H1 (cell line): Measurements from ENCODE around the gene HTR6. TPM values are rescaled to one million over a fixed set of nuclear protein-coding genes. Genes with fewer than 3 reads are reported as not detected.

ENCODE experiments used
- CTCF ChIA-PET: fragments of 300-600 bp; sonication (Branson Sonifier 250); formaldehyde crosslinking; loops from one replicate; lab custom pipeline; 2021; ENCODE audit not compliant: partially characterized antibody; lab: Charles Lee
- POLR2A ChIA-PET: fragments of 300-600 bp; sonication (Branson Sonifier 250); formaldehyde crosslinking; loops from one replicate; lab custom pipeline; 2021; ENCODE audit warnings: inconsistent platforms; ENCODE audit not compliant: partially characterized antibody; lab: Charles Lee
- DNase-seq, 2 experiments: peaks; one replicate each; pipeline versions ENCODE4 v3.0.0 to v3.0.0-alpha.2; 2010 to 2022; ENCODE audit warnings: low spot score in 2 of 2, low read depth in 1 of 2, mixed read lengths in 1 of 2
- FAIRE-seq: peaks from 2 replicates; lab custom pipeline; 2011; peaks lifted over from hg19 to GRCh38; lab: Jason Lieb, UNC
- H2AFZ ChIP-seq: 2 replicates; pipeline ENCODE4 v1.8.1; 2012; ENCODE audit warnings: low read length, inconsistent platforms
- H2AK5ac ChIP-seq: 2 replicates; pipeline ENCODE4 v1.6.1; 2013; ENCODE audit warnings: low read depth, low read length
- H2BK120ac ChIP-seq: replicated peaks from 2 replicates; pipeline ENCODE3; 2013; ENCODE audit warnings: low read depth, low read length, inconsistent platforms
- H2BK12ac ChIP-seq: 2 replicates; pipeline ENCODE4 v1.6.1; 2013; ENCODE audit warnings: low read depth, low read length
- H2BK15ac ChIP-seq: 2 replicates; pipeline ENCODE4 v1.6.1; 2013; ENCODE audit warnings: low read length
- H2BK20ac ChIP-seq: 2 replicates; pipeline ENCODE4 v1.6.1; 2013; ENCODE audit warnings: low read length
- H2BK5ac ChIP-seq: 2 replicates; pipeline ENCODE4 v1.6.1; 2013; ENCODE audit warnings: low read depth, low read length
- H3K14ac ChIP-seq: 2 replicates; pipeline ENCODE4 v1.6.1; 2013; ENCODE audit warnings: inconsistent platforms; ENCODE audit not compliant: insufficient read length
- H3K18ac ChIP-seq: 2 replicates; pipeline ENCODE4 v1.6.1; 2013; ENCODE audit warnings: low read length; ENCODE audit errors: extremely low read depth
- H3K23ac ChIP-seq: 2 replicates; pipeline ENCODE4 v1.6.1; 2013; ENCODE audit warnings: inconsistent platforms; ENCODE audit not compliant: insufficient read length
- H3K23me2 ChIP-seq: 2 replicates; pipeline ENCODE4 v1.6.1; 2013; ENCODE audit warnings: low read depth, low read length
- H3K27ac ChIP-seq: 2 replicates; pipeline ENCODE4 v1.6.1; 2011; ENCODE audit warnings: low read depth, low read length, inconsistent platforms
- H3K27me3 ChIP-seq, 4 experiments: replicated peaks in 1 of 4; 1 replicate in 1 of 4; 2 replicates in 3 of 4; pipeline versions ENCODE4 v1.6.1 to v1.8.1; 2011 to 2013; ENCODE audit warnings: low read length in 3 of 4, mild to moderate bottlenecking in 3 of 4, inconsistent platforms in 2 of 4, mixed read lengths in 2 of 4, moderate library complexity in 1 of 4; ENCODE audit not compliant: control insufficient read depth in 3 of 4, insufficient read depth in 3 of 4; ENCODE audit errors: extremely low read depth in 1 of 4
- H3K36me3 ChIP-seq, 4 experiments: 2 replicates each; pipeline versions ENCODE4 v1.6.1 to v1.8.1; 2011 to 2013; ENCODE audit warnings: mild to moderate bottlenecking in 4 of 4, low read length in 3 of 4, moderate library complexity in 2 of 4, control low read depth in 1 of 4, inconsistent platforms in 1 of 4; ENCODE audit not compliant: insufficient read depth in 4 of 4, control insufficient read depth in 2 of 4
- H3K4ac ChIP-seq: replicated peaks from 2 replicates; pipeline ENCODE3; 2013; ENCODE audit warnings: low read length, low read depth, mixed read lengths, inconsistent platforms; ENCODE audit not compliant: insufficient read length
- H3K4me1 ChIP-seq, 4 experiments: replicated peaks in 1 of 4; 1 replicate in 1 of 4; 2 replicates in 3 of 4; pipeline versions ENCODE4 v1.6.1 to v1.8.1; 2011 to 2013; ENCODE audit warnings: low read length in 3 of 4, inconsistent platforms in 2 of 4, mixed read lengths in 1 of 4; ENCODE audit not compliant: insufficient read depth in 4 of 4, control insufficient read depth in 3 of 4
- H3K4me2 ChIP-seq, 2 experiments: 2 replicates each; pipeline versions ENCODE4 v1.6.1 to v1.8.1; 2011 to 2013; ENCODE audit warnings: low read depth in 2 of 2, low read length in 2 of 2, control low read depth in 1 of 2, inconsistent platforms in 1 of 2, mild to moderate bottlenecking in 1 of 2; ENCODE audit not compliant: insufficient read depth in 1 of 2
- H3K4me3 ChIP-seq, 4 experiments: fragments of 200-600, 300-600 bp in 1 of 4; sonication (generic), shearing (Covaris generic), sonication (Bioruptor Twin) in 1 of 4; 2 replicates each; pipeline versions ENCODE4 v1.5.1 to v1.8.1; 2011 to 2016; ENCODE audit warnings: low read length in 4 of 4, low read depth in 3 of 4, control low read depth in 2 of 4, inconsistent platforms in 2 of 4, mild to moderate bottlenecking in 2 of 4, mixed read lengths in 1 of 4, moderate library complexity in 1 of 4; ENCODE audit not compliant: insufficient read depth in 2 of 4; ENCODE audit errors: extremely low read depth in 1 of 4
- H3K56ac ChIP-seq: replicated peaks from 2 replicates; pipeline ENCODE3; 2013; ENCODE audit warnings: low read depth, mild to moderate bottlenecking, mixed read lengths, low read length, inconsistent platforms; ENCODE audit not compliant: insufficient read length
- H3K79me1 ChIP-seq: 2 replicates; pipeline ENCODE4 v1.6.1; 2013; ENCODE audit warnings: low read depth, low read length, control low read depth
- H3K79me2 ChIP-seq, 2 experiments: 2 replicates each; pipeline versions ENCODE4 v1.6.1 to v1.8.1; 2012 to 2013; ENCODE audit warnings: low read length in 2 of 2, mild to moderate bottlenecking in 2 of 2, inconsistent platforms in 1 of 2; ENCODE audit not compliant: insufficient read depth in 2 of 2, control insufficient read depth in 1 of 2
- H3K9ac ChIP-seq, 4 experiments: replicated peaks in 1 of 4; 1 replicate in 1 of 4; 2 replicates in 3 of 4; pipeline versions ENCODE4 v1.6.1 to v1.8.1; 2011 to 2013; ENCODE audit warnings: low read depth in 3 of 4, low read length in 3 of 4, control low read depth in 2 of 4, mild to moderate bottlenecking in 2 of 4, moderate library complexity in 2 of 4, inconsistent platforms in 1 of 4; ENCODE audit errors: extremely low read depth in 1 of 4
- H3K9me3 ChIP-seq, 2 experiments: 2 replicates each; pipeline versions ENCODE4 v1.6.1 to v1.8.1; 2012 to 2013; ENCODE audit warnings: mild to moderate bottlenecking in 2 of 2, moderate library complexity in 2 of 2, control low read depth in 1 of 2, inconsistent platforms in 1 of 2, low read depth in 1 of 2, low read length in 1 of 2, mixed read lengths in 1 of 2; ENCODE audit not compliant: insufficient read depth in 2 of 2
- H4K20me1 ChIP-seq, 2 experiments: replicated peaks in 1 of 2; 2 replicates each; pipeline versions ENCODE3 to v1.8.1; 2011 to 2013; ENCODE audit warnings: inconsistent platforms in 2 of 2, low read length in 2 of 2, mild to moderate bottlenecking in 1 of 2; ENCODE audit not compliant: insufficient read depth in 2 of 2, control insufficient read depth in 1 of 2
- H4K5ac ChIP-seq: 2 replicates; pipeline ENCODE4 v1.6.1; 2013; ENCODE audit warnings: low read length, low read depth, mixed read lengths, inconsistent platforms; ENCODE audit not compliant: insufficient read length
- H4K8ac ChIP-seq: 2 replicates; pipeline ENCODE4 v1.8.0; 2013; ENCODE audit warnings: mild to moderate bottlenecking, moderate library complexity, low read length, inconsistent platforms; ENCODE audit not compliant: insufficient read depth; ENCODE audit errors: extremely low read depth
- H4K91ac ChIP-seq: replicated peaks from 2 replicates; pipeline ENCODE3; 2013; ENCODE audit warnings: low read length, mixed read lengths, inconsistent platforms; ENCODE audit not compliant: insufficient read length
- BRCA1 ChIP-seq: IDR thresholded peaks from 2 replicates; pipeline ENCODE4 v1.6.1; 2012; ENCODE audit warnings: low read depth, low read length, improper control_type of control experiment
- CTCF ChIP-seq, 3 experiments: IDR thresholded peaks; 1 replicate in 2 of 3; 2 replicates in 1 of 3; pipeline versions ENCODE4 v1.5.1 to v1.6.1; 2011; ENCODE audit warnings: low read length in 3 of 3, mild to moderate bottlenecking in 3 of 3, inconsistent platforms in 2 of 3, low read depth in 1 of 3, moderate library complexity in 1 of 3; ENCODE audit not compliant: insufficient read depth in 1 of 3; ENCODE audit errors: control extremely low read depth in 1 of 3
- KDM1A ChIP-seq: fragments of 200-600, 300-600 bp; sonication (generic); IDR thresholded peaks from 2 replicates; pipeline ENCODE4 v1.7.1; 2016; ENCODE audit warnings: mild to moderate bottlenecking, low read length, borderline replicate concordance
- MAFK ChIP-seq: IDR thresholded peaks from 2 replicates; pipeline ENCODE4 v1.6.1; 2012; ENCODE audit warnings: low read depth, mild to moderate bottlenecking, improper control_type of control experiment, low read length
- POLR2A ChIP-seq, 2 experiments: IDR thresholded peaks; 1 replicate in 1 of 2; 2 replicates in 1 of 2; pipeline ENCODE4 v1.6.1; 2011; ENCODE audit warnings: low read depth in 2 of 2, low read length in 2 of 2, mild to moderate bottlenecking in 2 of 2; ENCODE audit errors: control extremely low read depth in 1 of 2
- RAD21 ChIP-seq, 2 experiments: IDR thresholded peaks in 1 of 2; conservative IDR thresholded peaks in 1 of 2; 2 replicates each; pipeline ENCODE4 v1.6.1; 2011; ENCODE audit warnings: low read depth in 2 of 2, low read length in 2 of 2, improper control_type of control experiment in 1 of 2, inconsistent platforms in 1 of 2, mild to moderate bottlenecking in 1 of 2, moderate library complexity in 1 of 2
- RFX5 ChIP-seq: IDR thresholded peaks from 2 replicates; pipeline ENCODE4 v1.6.1; 2011; ENCODE audit warnings: low read depth, low read length, improper control_type of control experiment, borderline replicate concordance
- WGBS, 2 experiments: shearing (Covaris generic) in 1 of 2; methylation state at CpG; one replicate each; pipeline versions ENCODE4 v1.1.6 to v1.1.7; 2013 to 2015; ENCODE audit warnings: low lambda C conversion rate in 2 of 2, mixed read lengths in 2 of 2, inconsistent platforms in 1 of 2, low coverage in 1 of 2, missing lambda C conversion rate in 1 of 2; ENCODE audit not compliant: insufficient replicate concordance in 2 of 2, insufficient coverage in 1 of 2, insufficient read length in 1 of 2; ENCODE audit errors: extremely low coverage in 1 of 2, missing lambda C conversion rate in 1 of 2; 5-methylcytosine and 5-hydroxymethylcytosine counted together
- polyA plus RNA-seq, 7 experiments: library from polyadenylated mRNA; depleted of rRNA in 3 of 7; stranded (reverse) in 5 of 7; unstranded in 2 of 7; fragments of >200 nt in 5 of 7; fragments of 200-250 nt in 2 of 7; gene quantifications; 1 replicate in 5 of 7; 2 replicates in 1 of 7; 4 replicates in 1 of 7; pipeline versions ENCODE4 v1.2.1 to v1.2.3, GENCODE V29; 2011 to 2013; ENCODE audit warnings: missing spikeins in 2 of 7, mixed read lengths in 2 of 7
- total RNA-seq: library from RNA; stranded (reverse); fragmentation: NEBNext Ultra II Directional; extraction: Animal tissue kit (Norgen Biotek cat#: 25700); gene quantifications from 2 replicates; pipeline ENCODE4 v1.2.1, GENCODE V29; 2021

Gene HTR6
- total and polyA plus RNA-seq, 2 of the 8 experiments (the other 6 are each of a cell fraction or from before 2014, with no cell fraction given): 0.76 to 0.95 TPM

GRCh38 chr1:19661721-19662228, 2.9 kb upstream of the HTR6 start:
- ChIA-PET POLR2A (no interaction called here), CTCF (interaction anchor here (0.6 to 6.1 kb wide), 64 partner anchors 9 to 606 kb away, joined by 3 to 127 read pairs (median 4); partner anchors contain the start of genes NBL1 and RNF186)
- H2AK5ac ChIP-seq: no peak overlapping the region
- H2BK20ac ChIP-seq: no peak overlapping the region
- H3K79me1 ChIP-seq: no peaks in the 10 kb centered on the region; the same call in 1 of the 2 replicates
- FAIRE-seq (peak; percentile 77), DNase-seq (no peak)
- no peak overlapping the region for H3K4ac ChIP-seq
- H3K23me2 ChIP-seq: peaks cover 9% of the 10 kb centered on the region; the same call in 1 of the 2 replicates
- H4K8ac ChIP-seq: no peak overlapping the region
- no peak overlapping the region for H3K14ac ChIP-seq
- H2BK15ac ChIP-seq: no peak overlapping the region
- no peak overlapping the region for H3K56ac ChIP-seq
- H3K36me3 ChIP-seq: no peaks in the 10 kb centered on the region; a peak in 1 of 8 replicates
- H2BK120ac ChIP-seq: no peak overlapping the region
- H2AFZ ChIP-seq: no peak overlapping the region
- H3K79me2 ChIP-seq: no peaks in the 10 kb centered on the region
- no peak overlapping the region for H3K18ac ChIP-seq
- no peaks in the 10 kb centered on the region for H3K9me3 ChIP-seq
- no peak overlapping the region for H3K23ac ChIP-seq
- TF ChIP-seq POLR2A (IDR thresholded peaks at IDR 0.05; ENCODE audit: control extremely low read depth in 1 of 2, low read depth in 2 of 2, low read length in 2 of 2) (no peak), BRCA1 (no peak), KDM1A (peak; percentile 50; the same call in 1 of the 2 replicates), RAD21 (IDR thresholded peaks at IDR 0.05 in 1 of 2, conservative IDR thresholded peaks at IDR 0.05 in 1 of 2; ENCODE audit: low read depth in 2 of 2, low read length in 2 of 2) (peak; percentile 67 to 71), MAFK (no peak), RFX5 (no peak), CTCF (IDR thresholded peaks at IDR 0.05; ENCODE audit: control extremely low read depth in 1 of 3, insufficient read depth in 1 of 3, low read depth in 1 of 3, low read length in 3 of 3) (peak in 2 of 3 experiments; percentile 48 to 67; a peak in 3 of 4 replicates)
- TF ChIP-seq, all 59 proteins: peak for 3
- Histone ChIP-seq H2BK12ac (peak overlapping the region; percentile 68; the same call in 1 of the 2 replicates), H2BK5ac (no peak overlapping the region), H3K4me2 (no peak overlapping the region), H3K9ac (no peak overlapping the region), H3K27me3 (peaks cover 28 to 38% (median 34%) of the 10 kb centered on the region in 4 experiments), H3K27ac (no peak overlapping the region), H4K20me1 (peaks cover 0 to 2% of the 10 kb centered on the region in 2 experiments), H4K91ac (no peak overlapping the region), H3K4me1 (peaks cover 0 to 5% (median 0%) of the 10 kb centered on the region in 4 experiments; a peak in 4 of 7 replicates), H4K5ac (no peak overlapping the region), H3K4me3 (no peak overlapping the region)
- WGBS, 2 experiments: 44% methylated on average over 9 of the region's 9 CpGs; no CpG with 5 or more reads in 1 of the 2 experiments
